ENCODE results near the gene OLIG2.

Gene OLIG2

DNA sequence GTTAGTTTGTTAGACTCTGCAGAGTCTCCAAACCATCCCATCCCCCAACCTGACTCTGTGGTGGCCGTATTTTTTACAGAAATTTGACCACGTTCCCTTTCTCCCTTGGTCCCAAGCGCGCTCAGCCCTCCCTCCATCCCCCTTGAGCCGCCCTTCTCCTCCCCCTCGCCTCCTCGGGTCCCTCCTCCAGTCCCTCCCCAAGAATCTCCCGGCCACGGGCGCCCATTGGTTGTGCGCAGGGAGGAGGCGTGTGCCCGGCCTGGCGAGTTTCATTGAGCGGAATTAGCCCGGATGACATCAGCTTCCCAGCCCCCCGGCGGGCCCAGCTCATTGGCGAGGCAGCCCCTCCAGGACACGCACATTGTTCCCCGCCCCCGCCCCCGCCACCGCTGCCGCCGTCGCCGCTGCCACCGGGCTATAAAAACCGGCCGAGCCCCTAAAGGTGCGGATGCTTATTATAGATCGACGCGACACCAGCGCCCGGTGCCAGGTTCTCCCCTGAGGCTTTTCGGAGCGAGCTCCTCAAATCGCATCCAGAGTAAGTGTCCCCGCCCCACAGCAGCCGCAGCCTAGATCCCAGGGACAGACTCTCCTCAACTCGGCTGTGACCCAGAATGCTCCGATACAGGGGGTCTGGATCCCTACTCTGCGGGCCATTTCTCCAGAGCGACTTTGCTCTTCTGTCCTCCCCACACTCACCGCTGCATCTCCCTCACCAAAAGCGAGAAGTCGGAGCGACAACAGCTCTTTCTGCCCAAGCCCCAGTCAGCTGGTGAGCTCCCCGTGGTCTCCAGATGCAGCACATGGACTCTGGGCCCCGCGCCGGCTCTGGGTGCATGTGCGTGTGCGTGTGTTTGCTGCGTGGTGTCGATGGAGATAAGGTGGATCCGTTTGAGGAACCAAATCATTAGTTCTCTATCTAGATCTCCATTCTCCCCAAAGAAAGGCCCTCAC lies at the start of gene OLIG2:
Gene OLIG2 (plus strand): TSS at position 447 of the 954 bp plus-strand sequence. CDS start 928 bp downstream, outside the sequence.
- no peak for DNase-seq (ENCODE audit: low read depth)

DNA sequence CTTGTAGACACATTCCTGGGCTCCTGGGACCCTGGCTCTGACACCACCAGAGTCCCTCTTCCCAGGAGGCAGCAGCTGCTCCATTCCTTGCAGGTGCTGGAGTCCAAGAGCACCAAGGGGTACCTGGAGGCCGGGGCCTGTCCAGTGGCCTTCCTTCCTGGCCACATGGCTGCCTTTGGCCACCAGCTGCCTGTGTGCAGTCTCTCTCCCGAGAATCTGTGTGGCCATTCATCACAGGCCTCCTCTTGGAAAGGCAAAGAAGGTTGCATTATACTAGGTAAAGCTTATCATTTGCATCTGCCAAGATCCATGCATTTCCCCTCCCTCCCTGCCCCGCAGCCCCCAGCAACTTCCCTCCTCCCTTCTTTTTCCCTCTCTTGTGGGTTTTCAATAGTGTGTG lies 48.9 kb upstream of the OLIG2 start:
- DNase-seq (ENCODE audit: low read depth): no peak

DNA sequence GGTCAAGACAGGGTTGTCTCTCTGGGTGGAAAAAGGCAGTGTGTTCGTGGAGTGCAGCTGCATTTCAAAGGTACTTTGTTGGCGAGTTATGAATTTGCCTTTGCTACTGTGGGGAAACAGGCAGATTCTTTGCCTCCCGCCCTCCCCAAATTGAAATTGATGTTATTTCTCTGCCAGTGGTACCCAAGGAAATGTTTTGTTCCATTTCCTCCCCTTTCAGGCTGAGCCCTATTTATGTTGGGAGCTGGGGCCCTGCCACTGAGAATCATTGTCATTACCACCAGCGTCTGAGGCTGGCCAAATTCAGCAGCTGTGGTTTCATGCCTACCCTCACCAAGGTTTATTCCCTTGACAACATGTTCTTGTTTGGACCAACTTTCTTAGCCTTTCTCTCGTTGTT lies 48.5 kb upstream of the OLIG2 start:
- DNase-seq (ENCODE audit: low read depth): no peak

DNA sequence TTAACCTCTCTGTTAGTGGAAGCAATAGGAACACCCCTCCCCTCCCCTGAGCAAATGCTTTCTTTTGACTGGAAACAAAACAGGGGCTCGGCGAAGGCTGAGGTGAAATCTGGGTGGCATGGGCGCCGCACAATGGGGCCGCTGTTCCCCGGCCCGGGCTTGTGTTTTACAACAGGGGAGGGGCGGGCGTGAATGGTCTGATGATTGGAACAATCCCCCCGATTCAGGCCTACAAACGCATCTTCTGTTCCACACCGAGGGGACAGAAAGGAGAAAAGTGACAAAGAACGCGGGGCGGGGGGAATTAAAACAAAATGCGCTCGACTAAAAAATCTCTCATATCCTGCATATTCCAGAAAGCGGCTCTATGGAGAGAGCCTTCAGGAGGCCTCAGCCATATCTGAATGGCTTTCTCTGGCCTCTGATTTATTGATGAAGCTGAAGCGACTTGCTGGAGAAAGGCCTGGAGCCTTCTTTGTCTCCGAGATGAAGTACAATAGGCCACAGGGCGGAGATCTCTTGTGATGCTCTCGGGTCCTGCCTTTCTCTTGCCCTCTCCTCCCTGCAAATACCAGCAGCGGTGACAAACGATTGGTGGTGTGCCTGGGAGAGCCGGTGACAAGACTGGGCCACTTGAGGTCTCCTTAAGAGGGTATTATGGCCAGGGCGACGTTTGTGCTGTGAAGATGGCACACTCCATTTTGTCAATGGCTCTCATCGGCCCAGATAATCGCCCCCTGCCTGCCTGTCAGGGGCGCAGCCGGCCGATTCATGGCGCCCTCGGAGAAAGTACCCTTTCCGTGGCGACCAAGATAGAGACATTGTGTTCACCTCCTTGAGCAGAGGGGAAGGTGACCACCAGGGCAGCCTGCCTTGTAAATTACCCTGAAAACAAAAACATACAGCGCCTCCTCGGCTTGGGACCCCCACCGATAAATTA lies 47.1 kb upstream of the OLIG2 start:
- no peak for DNase-seq (ENCODE audit: low read depth)

DNA sequence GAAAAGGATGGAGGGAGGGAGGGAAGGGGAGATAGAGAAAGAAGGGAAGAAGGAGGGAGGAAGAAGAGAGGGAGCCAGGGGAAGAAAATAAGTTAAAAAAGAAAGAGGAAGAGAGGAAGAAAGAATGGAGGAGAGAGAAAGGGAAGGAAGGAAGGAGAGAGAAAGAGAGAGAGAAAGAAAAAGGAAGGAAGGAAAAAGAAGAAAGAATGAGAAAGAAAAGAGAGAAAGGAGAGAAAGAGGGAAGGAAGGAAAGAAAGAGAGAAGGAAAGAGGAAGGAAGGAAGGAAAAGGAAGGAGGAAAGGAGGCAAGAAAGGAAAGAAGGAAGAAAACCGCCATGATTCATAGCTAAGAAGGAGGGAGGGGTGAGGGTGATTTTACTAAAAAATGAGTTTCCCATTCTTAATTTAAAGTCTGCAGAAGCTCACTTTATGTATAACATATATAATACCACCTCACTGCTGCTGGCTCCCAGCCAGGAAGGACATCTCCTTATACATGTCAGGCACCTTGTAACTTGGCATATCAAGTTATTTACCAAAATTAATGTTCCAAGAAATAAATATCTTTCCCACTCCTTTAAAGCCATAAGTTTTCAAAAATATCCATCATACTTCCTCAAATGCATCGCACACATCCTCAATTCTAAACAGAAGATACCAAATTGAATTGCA lies 46.0 kb upstream of the OLIG2 start:
- DNase-seq (ENCODE audit: low read depth): no peak

DNA sequence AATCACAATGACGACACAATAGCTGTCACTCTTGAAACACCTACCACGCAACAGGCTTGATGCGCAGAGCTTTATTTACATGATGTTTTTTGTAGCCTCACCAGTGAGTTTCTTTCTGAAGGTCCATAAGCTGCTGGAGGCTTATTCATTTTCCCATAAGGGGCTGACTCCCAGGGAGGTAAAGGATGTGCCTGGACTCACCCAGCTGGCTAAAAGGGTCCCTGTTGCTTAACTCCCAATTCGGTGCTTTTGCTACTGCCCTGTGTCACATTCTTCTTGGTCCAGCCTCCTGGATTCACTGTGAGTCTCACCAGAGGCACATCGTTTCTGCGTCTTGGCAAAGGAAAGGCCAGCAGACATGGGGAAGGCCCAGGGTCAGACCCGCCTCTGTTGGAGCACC lies 44.6 kb upstream of the OLIG2 start:
- no peak for DNase-seq (ENCODE audit: low read depth)

DNA sequence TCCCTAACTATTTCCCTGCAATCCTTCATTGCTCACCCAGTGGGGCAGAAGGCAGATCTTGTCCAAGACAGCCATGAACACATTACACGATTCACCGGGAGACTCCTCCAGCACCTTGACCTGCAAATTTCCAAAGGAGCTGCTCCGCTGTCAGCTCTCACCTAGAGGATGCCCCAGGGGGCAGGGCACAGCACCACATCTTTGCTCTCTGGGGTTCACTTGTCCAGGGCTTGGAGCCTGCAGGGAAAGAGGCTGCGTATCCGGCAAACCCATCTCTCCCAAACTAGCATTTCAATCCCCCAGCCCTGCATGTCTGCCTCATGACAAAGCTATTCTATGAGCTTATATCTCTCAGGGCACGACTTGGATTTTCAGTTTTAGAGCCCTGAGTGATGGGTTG lies 35.1 kb upstream of the OLIG2 start:
- DNase-seq (ENCODE audit: low read depth): no peak

DNA sequence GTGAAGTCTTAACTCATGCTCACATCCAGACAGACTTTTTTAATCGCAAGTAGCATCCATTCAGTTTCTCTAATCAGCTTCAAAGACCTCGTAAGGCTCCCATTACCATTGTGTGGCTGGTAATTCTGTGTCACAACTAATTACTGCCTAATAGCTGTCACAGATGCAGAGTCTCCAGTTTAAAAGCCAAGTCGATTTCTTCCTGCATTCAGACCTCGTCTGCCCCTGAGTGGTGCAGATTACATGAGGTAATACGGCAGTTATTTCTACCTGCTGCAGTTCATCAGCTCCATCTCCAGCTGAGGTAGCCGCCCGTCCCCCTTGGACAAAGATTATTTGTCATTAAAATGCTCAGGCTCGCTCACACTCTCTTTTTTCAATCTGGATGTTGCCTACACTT lies 34.4 kb upstream of the OLIG2 start:
- no peak for DNase-seq (ENCODE audit: low read depth)

DNA sequence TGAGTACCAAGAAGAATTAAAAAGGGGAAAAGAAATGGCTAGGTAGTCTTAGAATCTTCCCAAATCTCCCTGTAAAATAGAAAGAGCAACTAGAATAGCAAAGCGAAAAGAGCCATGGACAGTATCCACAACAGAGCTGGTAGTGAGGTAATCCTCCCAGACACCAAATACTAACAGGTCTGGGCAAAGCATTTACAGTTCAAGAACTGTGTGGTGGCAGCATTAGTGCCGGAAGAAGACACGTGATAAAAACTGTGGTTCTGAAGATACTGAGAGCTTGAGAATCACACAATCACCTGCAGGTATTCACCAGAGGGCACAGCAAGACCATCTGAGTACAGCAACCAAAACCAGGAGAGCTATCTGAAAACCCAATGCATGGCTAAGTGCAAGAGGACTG lies 31.8 kb upstream of the OLIG2 start:
- DNase-seq (ENCODE audit: low read depth): no peak

DNA sequence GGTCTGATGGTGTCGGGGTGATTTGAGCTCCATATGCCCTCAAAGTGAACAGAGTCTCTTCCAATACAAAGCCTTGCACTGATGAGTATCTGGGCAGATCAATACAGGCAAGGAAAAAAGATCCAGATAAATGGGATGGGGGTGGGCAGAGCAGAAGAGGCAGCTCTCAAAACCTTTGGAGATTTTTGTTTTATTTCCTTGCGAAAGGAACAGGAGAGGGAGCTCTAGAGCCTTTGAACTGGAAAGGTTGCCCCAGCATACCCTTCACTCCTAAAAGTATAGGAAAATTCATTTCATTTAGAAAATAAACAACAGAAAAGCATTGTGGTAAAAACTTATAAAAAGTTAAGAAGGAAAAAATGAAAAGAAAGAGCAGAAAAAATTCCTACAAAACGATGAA lies 31.4 kb upstream of the OLIG2 start:
- peak; percentile 24 for DNase-seq (ENCODE audit: low read depth)

DNA sequence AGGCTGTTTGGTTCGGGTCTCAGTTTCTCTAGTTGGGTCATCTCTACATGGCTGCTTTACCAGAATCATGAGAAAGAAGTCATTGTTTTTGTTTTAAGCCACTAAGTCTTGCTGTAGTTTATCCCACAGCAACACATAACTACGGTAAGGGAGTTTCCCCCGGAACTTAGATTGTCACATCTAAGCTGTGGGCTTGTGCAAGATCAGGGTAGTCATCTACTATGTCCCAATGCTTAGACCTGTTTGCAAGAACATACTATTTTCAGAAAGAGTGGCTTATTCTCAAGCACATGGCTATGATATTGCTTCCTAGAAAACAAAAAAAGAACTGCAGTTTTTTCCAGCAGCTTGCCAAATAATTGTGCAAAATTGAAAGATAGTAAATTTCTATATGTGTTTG lies 18.0 kb upstream of the OLIG2 start:
- no peak for DNase-seq (ENCODE audit: low read depth)

DNA sequence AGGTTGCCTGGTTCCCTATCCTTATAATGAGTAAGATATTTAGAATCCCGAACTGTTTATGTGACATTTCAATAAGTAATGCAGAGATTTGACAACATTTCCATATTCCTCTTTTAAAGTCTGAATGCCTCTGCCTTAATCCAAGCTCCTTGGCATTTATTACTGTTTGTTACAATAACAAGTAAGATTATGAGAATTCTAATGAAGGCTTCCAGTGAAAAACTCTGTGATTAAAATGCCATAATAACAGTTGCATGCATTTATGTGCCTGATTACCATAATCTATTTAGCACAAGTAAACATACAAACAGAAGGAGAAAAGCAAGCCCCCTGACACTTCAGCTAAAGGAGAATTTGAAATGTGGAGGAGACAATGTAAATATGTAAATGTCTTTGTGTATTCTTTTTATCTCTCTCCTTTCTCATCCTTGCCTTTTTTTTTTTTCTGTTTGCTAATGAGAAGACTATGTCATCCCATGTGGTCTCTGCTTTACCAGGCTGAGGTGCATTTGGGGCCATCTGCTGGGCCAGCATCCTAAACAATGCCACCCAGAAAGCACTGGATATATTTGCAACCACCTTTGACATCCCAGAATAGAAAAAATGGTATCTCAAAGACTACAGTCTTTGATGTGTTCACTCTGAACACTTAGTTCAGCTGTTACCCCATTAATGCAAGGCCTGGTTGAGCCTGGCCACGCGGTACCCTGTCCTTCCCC lies 17.2 kb upstream of the OLIG2 start:
- DNase-seq (ENCODE audit: low read depth): no peak

DNA sequence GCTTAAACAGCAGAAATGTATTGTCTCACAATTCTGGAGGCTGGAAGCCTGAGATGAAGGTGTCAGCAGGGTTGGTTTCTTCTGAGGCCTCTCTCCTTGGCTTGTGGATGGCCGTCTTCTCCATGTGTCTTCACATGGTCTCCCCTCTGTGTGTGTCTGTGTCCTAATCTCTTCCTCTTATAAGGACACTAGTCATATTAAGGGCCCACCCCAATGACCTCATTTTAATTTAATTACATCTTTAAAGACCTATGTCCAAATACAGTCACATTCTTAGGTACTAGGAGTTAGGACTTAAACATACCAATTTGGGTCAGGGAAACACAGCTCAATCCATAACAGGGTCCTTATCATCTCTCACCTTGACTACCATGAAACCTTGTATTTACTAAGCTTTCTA lies 14.8 kb upstream of the OLIG2 start:
- DNase-seq (ENCODE audit: low read depth): no peak

DNA sequence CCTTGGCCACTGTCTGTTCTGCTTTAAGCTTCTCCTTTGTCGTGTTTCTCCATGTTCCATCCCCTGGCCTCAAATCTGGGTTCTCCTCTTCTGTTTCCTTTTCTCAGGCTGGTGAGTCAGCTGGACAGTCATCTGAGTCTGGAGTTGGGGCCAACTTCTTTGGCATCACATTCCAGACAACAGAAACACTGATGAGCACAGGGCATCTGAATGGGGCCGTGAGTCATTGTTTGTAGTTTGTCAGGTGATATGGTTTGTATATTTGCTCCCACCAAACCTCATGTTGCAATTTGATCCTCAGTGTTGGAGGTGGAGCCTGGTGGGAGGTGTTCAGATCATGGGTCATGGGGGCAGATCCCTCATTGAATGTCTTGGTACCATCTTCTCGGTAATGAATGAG lies 14.3 kb upstream of the OLIG2 start:
- peak; percentile 61 for DNase-seq (ENCODE audit: low read depth)

DNA sequence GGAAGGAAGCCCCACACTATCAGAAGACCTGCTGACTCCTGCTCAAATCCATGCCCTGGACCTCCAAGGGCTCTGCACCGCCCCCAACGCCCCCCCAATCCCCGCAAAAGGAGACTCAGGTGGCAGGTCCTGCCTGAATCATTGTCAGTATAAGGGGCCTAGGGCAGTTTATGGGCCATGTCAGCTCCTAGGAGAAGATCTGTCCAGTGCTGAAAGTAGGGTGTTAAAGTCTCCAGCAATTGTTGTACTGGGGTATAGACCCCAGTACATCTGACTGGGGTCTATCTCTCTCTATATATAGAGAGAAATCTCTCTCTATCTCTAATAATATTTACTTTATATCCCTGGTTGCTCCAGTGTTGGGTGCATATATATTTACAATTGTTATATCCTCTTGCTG lies 12.1 kb upstream of the OLIG2 start:
- DNase-seq (ENCODE audit: low read depth): no peak

DNA sequence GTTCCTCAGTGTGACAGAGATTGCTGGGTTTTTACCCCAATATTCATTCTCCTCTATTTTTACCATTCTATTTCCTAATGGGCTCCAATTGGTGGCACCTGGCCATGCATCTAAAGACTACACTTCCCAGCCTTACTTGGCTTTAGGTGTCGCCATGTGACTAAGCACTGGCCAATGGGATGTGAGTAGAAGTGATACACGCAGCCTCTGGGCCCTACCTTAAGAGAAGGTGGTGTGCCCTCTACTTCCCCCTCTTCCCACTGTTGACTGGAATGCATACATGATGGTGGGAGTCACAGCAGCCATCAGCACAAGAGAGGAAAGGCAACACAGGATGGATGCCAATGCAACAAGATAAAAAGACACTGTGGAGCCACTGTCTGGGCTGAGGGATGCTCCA lies 11.4 kb upstream of the OLIG2 start:
- DNase-seq (ENCODE audit: low read depth): no peak

DNA sequence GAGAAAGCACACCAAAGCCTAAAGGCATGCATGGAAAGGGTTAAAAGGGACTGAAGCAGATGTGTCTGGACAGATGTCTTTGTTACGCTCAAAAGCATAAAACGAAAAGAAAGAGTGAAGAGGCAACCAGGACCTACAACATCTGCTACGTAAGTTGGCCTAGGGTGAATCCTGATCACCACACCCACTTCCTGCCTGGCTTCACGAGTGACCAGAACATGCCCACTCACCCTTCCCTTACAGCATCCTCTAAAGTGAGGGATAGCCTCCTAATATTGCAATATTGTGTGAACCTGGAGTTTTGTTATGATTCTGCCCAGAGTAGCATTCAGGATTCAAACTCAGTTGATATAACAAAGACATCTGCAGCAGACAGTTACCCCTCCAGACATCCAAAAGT lies 10.6 kb upstream of the OLIG2 start:
- DNase-seq (ENCODE audit: low read depth): no peak

DNA sequence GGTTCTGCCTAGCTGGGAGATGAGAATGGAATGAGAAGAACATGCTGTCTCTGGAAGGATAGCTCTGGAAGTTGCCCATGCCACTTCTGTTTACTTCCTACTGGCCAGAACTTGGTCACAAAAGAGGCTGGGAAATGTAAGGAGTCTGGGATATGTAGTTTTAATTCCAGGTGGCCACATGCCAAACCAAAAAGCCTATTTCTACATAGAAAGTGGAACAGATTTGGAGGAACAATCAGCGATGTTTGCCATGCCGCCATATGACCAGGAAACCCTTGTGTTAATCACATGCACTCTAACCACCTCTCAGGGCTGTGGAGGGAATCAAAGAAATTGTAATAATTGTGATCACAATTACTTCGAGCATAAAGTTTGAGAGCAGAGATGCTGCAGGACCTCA lies 10.0 kb upstream of the OLIG2 start:
- no peak for DNase-seq (ENCODE audit: low read depth)

DNA sequence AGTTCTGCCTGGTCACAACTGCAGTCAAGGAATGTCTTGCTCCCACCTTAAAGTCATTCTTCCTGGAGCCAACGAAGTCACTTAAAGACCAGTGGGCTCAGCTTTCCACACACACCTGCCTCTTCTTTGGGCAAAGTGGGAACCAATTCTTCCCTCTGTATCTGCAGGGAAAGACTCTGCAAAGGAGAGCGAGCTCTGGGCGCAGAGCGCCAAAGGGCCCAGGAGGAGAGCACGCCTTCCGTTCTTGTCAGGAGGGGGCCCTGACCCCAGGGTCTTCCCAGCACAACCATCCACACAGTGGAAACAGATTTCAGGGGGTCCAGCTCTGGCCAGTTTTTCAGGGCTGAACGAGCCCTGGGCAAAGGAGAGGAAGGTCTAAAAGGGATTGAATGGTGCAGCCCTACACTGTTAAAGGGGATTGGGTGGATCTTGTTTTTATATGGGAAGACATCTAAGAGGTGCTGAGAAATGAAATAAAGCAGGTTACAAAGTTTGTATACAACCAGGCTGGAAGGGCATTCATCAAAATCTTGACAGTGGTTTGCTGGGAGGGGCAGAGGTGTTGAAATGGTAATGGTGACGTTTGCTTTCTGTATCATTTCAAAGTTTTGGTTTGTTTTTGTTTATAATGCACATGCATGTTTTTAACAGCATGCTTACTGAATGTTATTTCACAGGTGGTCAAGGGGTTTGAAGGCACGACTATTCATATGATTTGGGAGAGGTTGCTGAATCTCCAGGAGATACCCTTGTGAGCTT lies 6.8 kb upstream of the OLIG2 start:
- no peak for DNase-seq (ENCODE audit: low read depth)

DNA sequence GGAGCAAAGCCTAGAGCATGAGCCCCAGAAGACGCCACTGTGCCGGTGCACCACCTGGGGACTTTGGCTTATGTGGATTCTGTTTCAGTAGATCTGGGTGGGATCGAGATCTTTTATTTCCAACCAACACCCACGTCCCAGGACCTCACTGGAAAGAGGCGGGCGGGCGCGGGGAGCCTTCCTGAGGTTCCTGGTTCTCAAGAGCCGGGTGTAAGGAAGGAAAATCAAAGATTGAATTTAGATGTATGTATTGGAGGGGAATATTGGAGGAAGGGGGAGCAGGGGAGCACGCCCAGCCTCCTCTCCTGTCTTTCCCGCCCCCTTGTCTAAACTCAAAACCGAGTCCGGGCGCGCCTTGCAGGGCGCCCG lies 6.2 kb upstream of the OLIG2 start:
- DNase-seq (ENCODE audit: low read depth): no peak
